ENCODE data around the gene C9orf72.

Gene C9orf72

GRCh38 chr9:27573634-27574590 lies 631 bp upstream of the C9orf72 start:
- peak; percentile 94 for DNase-seq

DNA sequence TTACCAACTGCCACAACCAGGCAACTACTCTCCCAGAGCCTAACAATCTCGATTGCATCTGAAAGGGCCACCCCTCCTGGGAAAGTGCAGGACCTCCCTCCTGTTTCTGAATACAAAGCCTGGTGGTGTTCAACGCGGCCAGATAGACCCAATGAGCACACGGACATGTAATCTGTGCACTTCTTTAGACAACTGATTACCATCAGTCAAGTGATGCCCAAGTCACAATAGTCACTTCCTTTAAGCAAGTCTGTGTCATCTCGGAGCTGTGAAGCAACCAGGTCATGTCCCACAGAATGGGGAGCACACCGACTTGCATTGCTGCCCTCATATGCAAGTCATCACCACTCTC lies 739 bp downstream of the C9orf72 start:
- no peak for DNase-seq

- no peak for DNase-seq
Observed at GRCh38 chr9:27572061-27572460, 1.2 kb downstream of the C9orf72 start.

DNA sequence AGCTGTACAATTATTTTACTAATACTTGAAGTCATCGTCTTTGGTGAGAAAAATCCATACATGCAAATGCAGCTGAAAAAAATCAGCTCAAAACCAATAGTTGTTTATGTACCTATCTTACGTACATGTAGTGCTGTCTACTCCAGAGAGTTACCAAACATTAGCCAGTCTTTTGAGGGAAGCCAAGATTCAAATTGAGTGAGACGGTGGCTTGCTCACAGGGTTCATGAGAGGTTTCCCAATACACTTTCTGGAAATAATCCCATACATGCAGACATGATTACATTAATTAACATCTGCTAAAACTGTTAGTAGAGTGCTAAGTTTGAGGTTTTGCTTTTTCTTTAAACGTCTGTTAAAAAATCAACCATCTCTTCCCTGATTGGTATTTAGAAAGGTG lies 2.3 kb downstream of the C9orf72 start:
- no peak for DNase-seq

DNA sequence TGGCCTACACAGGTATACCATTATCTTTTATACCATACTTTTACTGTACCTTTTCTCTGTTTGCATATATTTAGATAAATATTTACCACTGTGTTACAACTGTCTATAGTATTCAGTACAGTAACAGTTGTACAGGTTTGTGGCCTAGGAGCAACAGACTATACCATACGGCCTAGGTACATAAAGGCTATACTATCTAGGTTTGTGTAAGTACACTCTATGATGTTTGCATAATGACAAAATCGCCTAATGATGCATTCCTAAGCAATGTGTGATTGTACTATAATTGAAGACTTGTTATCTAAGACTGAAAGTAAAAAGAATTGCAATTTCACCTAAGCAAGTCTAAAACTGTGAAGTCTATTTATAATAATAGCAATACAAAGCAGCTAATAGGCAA lies 3.9 kb downstream of the C9orf72 start:
- no peak for DNase-seq

DNA sequence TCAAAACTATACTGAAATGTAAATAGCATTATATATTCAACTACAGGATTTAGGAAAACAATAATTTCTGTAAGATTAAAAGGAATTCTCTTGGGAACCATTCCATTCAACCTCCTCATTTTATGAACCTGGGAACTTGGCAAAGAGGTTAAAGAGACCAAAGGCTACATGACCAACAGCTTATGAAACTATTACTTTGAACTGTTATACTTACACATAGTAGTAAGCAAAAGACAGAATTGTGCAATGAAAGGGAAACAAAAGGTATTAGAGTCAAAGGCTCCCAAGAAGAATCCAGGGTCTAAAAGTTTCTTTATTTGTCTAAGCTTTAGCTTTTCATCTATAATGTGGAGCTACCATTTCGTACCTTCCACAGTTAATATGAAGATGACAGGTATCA lies 7.2 kb downstream of the C9orf72 start:
- DNase-seq: no peak

DNA sequence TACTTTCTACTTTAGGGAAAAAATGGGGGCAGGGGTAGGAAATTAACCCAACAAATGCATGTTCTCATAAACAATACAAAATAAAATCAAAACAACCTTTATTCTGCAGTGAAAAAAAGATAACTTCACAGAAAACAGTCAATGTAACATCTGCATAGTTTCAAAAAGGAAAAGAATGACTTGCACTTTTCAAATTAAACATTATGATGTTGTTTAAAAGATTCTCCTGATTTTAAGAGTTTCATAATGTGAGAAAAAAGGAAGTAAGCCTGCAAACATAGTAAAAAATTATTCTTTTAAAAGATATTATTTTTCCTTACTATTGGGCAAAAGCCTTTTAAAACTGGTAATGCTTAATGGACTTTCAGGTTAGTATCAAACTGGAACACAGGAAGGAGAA lies 7.6 kb downstream of the C9orf72 start:
- no peak for DNase-seq

- DNase-seq: no peak
Observed at GRCh38 chr9:27564670-27565069, 8.6 kb downstream of the C9orf72 start.

GRCh38 chr9:27563738-27564430 lies 9.4 kb downstream of the C9orf72 start:
- DNase-seq: no peak

GRCh38 chr9:27561685-27562084 lies 11.6 kb downstream of the C9orf72 start:
- DNase-seq: no peak

DNA sequence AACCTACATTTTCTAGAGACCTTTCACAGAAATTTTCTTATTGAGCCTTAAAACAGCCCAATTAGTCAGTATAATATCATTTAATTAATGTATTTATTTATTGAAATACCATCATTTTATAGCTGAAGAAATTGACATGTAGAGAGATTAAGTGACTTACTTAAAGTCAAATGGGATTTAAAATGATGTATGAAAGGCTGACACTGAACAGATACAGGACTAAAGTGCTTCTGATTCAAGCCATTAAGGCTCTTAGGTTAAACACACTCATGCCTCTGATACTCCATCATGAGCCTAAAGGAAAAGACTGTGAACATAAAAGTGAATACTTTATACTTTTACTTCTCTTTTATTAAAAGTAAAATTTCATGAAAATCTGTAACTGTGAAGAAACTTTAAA lies 12.8 kb downstream of the C9orf72 start:
- DNase-seq: no peak

DNA sequence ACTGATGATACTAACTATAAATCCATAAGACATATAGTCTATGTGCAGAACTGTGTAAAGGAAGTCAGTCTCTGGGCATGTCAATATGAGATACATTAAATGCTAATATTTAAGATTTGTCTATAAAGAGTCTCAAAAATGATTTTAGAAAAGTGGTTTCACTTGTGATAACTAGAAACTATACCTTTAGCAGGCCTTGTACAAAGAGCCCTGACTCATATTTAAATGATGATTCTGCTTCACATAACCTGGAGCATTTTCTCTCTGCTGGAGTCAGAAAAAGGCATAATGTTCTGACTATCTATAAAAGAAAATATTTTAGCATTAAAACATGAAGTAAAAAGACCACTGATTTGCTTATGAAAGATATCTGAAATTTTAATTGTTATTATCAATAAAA lies 15.0 kb downstream of the C9orf72 start:
- DNase-seq: no peak

GRCh38 chr9:27556470-27556869 lies 16.8 kb downstream of the C9orf72 start:
- no peak for DNase-seq

- no peak for DNase-seq
Observed at GRCh38 chr9:27554712-27555111, 18.6 kb downstream of the C9orf72 start.

GRCh38 chr9:27549196-27549755 lies 24.0 kb downstream of the C9orf72 start:
- DNase-seq: no peak

DNA sequence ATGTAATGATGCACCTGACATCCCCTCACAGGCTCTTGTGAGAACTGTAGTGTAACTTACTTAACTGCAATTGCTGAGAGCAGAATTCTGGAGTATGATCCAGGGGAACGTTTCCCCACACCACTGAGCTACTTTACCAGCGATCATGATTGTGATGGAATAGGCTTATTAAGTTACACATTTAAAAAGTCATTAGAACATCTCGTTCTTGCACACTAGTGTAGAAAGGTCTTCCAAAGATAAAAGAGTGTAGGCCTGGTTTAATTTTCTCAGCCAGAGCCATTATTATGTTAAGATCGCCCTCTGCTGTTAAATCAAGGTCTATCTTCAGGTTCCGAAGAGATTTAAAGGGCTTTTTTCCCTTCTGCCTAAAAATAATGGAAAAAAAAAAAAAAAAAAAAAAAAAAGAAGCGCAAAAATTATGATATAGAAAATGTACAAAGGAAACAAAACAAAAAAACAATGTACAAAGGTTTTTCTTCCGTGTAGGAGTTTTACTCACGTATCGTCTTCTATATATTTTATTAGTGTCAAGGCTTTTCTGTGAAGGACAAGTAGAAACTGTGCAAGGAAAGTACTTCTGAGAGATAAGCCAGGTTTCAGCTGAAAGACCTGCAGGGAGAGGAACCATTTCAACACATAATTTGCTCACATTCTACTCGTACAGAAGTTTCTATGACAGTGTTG lies 25.1 kb downstream of the C9orf72 start:
- no peak for DNase-seq

- no peak for DNase-seq
Observed at GRCh38 chr9:27545471-27545870, 27.8 kb downstream of the C9orf72 start.

- DNase-seq: no peak
Observed at GRCh38 chr9:27542508-27542907, 30.8 kb downstream of the C9orf72 start.

DNA sequence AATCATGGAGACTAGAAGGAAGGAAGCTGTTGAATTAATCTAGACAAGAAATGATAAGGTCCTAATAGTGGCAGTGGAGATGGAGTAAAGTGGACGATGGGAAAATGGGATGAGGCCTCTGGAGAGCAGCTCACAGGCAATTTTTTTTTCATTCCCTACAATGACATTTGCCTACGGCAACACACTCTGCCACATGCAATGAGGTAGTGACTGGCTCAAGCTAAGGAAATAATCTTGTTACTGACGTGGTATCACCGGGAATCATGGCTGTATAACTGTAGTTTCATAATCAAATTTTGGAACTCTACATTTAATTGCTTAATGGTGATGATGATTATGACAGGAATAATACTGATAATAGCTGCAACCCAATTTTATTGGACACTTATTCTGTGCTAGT lies 31.5 kb downstream of the C9orf72 start:
- DNase-seq: no peak

DNA sequence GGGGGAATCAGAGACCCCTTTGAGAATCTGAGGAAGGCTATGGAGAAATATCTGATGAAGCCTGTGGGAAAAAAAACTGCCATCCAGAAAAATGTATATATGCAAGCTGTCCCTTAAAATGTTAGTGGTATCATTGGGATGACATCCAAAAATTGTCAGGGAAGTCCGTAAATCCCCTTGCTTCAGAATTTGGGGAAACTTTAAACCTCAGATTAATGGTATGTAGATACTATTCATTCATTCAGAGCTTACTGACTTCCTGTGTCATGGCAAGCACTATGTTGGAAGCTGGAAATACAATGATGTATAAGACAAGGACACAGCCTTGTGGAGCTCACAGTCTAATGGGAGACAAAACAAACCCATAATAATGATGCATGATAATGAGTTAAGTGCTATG lies 32.8 kb downstream of the C9orf72 start:
- DNase-seq: no peak

DNA sequence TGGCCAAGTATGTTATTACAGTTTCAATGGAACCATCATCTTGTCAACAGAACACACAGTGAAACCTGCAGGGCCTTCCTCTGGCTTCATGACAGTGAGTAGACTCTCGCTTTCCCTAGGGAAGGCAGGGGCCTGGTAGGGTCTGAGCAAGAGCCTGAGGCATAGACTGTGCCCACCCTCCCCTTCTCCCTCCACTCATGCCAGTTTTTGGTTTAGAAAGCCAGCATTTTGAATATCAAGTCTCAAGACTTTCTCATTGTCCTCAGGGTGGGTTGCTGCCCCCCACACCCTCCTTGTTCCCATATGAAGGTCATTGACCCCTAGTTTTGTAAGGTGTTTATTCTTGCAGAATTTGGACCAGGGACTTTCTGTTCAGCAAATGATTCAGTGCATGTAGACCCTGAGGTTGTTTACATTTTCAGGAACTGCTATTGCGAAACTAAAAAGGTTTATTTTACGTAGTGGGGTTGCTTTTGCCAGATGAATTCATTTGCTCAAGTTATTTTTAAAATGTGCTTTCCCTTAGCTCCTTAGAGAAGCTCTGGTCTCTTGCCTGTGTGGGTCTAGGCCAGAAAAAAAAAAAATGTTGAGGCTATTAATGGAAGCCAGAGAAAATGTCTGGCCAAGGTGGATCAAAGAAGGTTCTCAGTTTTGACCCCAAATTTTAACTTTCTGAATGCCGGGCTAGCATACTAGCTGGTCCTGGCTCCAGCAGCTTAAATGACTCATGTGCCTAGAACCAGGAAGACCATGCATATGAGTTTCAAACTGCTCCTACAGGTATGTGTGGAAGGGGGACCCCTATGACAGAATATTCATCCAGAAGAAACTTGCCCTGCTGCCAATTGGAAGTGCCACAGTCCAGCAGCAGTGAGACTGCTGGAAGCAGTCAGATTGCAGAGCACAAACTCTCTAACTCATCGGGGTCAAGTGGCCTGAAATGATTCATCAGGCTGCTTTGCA lies 33.5 kb downstream of the C9orf72 start:
- DNase-seq: peak; percentile 42

DNA sequence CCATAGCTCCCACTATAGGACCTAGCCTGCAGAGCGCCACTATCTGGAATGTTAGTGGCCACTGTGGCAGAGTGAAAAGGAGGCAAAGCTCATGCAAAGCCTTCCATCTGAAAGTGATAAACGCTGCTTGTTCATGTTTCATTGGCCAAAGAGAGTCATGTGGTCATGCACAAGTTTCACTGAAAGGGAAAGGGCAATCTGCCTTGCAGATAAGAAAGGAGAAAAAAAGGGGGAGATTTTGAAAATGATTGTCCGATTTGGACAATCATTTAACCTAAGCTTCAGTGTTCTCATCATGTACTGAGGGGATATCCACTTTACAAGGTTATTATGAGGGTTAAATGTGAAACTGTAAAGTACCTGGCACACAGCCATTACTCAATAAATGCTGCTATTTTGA lies 34.6 kb downstream of the C9orf72 start:
- DNase-seq: no peak

All from right hindlimb (tissue), 1 donor.